Measurements from ENCODE around the gene OR10J4.
A peak's percentile ranks its signal among the peaks of the same experiment; 100 is the strongest.

OR10J4 gene

DNA sequence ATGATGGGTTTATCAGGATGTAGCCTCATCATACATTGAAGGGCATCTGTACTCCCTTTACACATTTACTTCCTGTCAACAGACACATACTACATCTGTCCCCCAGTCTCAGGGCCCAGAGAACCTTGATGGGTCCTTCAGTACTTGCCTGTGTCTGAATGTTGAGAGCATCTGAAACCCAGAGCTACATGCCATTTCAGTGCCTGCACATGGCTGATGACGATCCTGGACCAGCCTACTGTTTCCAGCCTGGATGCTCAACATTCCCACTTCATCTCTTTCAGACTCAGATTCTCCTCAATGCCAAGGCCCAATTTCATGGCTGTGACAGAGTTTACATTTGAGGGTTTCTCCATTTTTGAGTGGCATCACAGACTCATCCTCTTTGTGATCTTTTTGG, at the start of gene OR10J4:
TSS of gene OR10J4 (plus strand) at position 301 of the 400 bp plus-strand sequence.
- Histone ChIP-seq H3K27me3 (ENCODE audit: control insufficient read depth in 1 of 2, insufficient read depth in 2 of 2, low read length in 2 of 2) (no peaks in the 10 kb centered on the region), H3K36me3 (ENCODE audit: control insufficient read depth in 1 of 2, insufficient read depth in 2 of 2, low read length in 2 of 2) (no peaks in the 10 kb centered on the region), H3K9me3 (ENCODE audit: control insufficient read depth in 1 of 2, low read length in 2 of 2) (no peaks in the 10 kb centered on the region), H3K4me3 (ENCODE audit: low read depth in 1 of 2, low read length in 2 of 2) (no peak within 1 kb of the TSS), H3K4me1 (ENCODE audit: control insufficient read depth in 1 of 2, insufficient read depth in 2 of 2, low read length in 2 of 2) (peaks cover 0 to 11% of the 10 kb centered on the region in 2 donors), H3K9ac (ENCODE audit: low read depth in 1 of 2, low read length in 2 of 2) (no peak within 1 kb of the TSS), H3K27ac (ENCODE audit: low read depth, low read length) (no peak within 1 kb of the TSS)

GRCh38 chr1:159406821-159407220, 25.2 kb upstream of the OR10J4 start:
- H3K9ac ChIP-seq (ENCODE audit: low read depth in 1 of 2, low read length in 2 of 2): no peak overlapping the region
- H3K4me1 ChIP-seq (ENCODE audit: control insufficient read depth in 1 of 2, insufficient read depth in 2 of 2, low read length in 2 of 2): no peaks in the 10 kb centered on the region
- H3K4me3 ChIP-seq (ENCODE audit: low read depth in 1 of 2, low read length in 2 of 2): no peak overlapping the region
- no peaks in the 10 kb centered on the region for H3K9me3 ChIP-seq (ENCODE audit: control insufficient read depth in 1 of 2, low read length in 2 of 2)
- H3K36me3 ChIP-seq (ENCODE audit: control insufficient read depth in 1 of 2, insufficient read depth in 2 of 2, low read length in 2 of 2): no peaks in the 10 kb centered on the region
- no peak overlapping the region for H3K27ac ChIP-seq (ENCODE audit: low read depth, low read length)
- H3K27me3 ChIP-seq (ENCODE audit: control insufficient read depth in 1 of 2, insufficient read depth in 2 of 2, low read length in 2 of 2): no peaks in the 10 kb centered on the region

GRCh38 chr1:159408862-159409400, 23.1 kb upstream of the OR10J4 start:
- Histone ChIP-seq H3K9ac (ENCODE audit: low read depth in 1 of 2, low read length in 2 of 2) (no peak overlapping the region), H3K27me3 (ENCODE audit: control insufficient read depth in 1 of 2, insufficient read depth in 2 of 2, low read length in 2 of 2) (no peaks in the 10 kb centered on the region), H3K27ac (ENCODE audit: low read depth, low read length) (no peak overlapping the region), H3K4me1 (ENCODE audit: control insufficient read depth in 1 of 2, insufficient read depth in 2 of 2, low read length in 2 of 2) (no peaks in the 10 kb centered on the region), H3K4me3 (ENCODE audit: low read depth in 1 of 2, low read length in 2 of 2) (no peak overlapping the region), H3K9me3 (ENCODE audit: control insufficient read depth in 1 of 2, low read length in 2 of 2) (no peaks in the 10 kb centered on the region), H3K36me3 (ENCODE audit: control insufficient read depth in 1 of 2, insufficient read depth in 2 of 2, low read length in 2 of 2) (no peaks in the 10 kb centered on the region)

DNA sequence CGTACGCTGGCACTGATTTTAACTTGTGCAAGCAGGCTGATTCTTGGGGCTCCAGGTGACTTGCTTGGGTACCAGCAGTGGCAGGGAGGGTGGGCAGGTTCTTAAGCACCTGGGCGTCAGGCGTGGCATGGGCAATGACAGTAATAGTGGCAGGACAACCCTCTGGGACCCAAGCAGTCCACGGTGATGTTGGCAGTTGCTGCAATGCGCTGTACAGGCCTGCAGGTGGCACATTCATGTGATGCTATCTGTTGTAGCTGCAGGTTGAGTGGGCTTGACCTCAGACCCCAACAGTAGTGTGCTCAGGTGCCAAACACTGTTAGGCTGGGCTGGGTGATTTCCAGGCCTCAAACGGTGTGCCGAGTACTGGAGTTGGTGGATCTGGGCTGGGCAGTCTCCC, 10.2 kb upstream of the OR10J4 start:
- H3K4me3 ChIP-seq (ENCODE audit: low read depth in 1 of 2, low read length in 2 of 2): no peak overlapping the region
- H3K4me1 ChIP-seq (ENCODE audit: control insufficient read depth in 1 of 2, insufficient read depth in 2 of 2, low read length in 2 of 2): no peaks in the 10 kb centered on the region
- H3K9ac ChIP-seq (ENCODE audit: low read depth in 1 of 2, low read length in 2 of 2): no peak overlapping the region
- H3K36me3 ChIP-seq (ENCODE audit: control insufficient read depth in 1 of 2, insufficient read depth in 2 of 2, low read length in 2 of 2): no peaks in the 10 kb centered on the region
- no peak overlapping the region for H3K27ac ChIP-seq (ENCODE audit: low read depth, low read length)
- H3K9me3 ChIP-seq (ENCODE audit: control insufficient read depth in 1 of 2, low read length in 2 of 2): peaks cover 5 to 13% of the 10 kb centered on the region in 2 donors
- no peaks in the 10 kb centered on the region for H3K27me3 ChIP-seq (ENCODE audit: control insufficient read depth in 1 of 2, insufficient read depth in 2 of 2, low read length in 2 of 2)

- Histone ChIP-seq H3K9ac (ENCODE audit: low read depth in 1 of 2, low read length in 2 of 2) (no peak overlapping the region), H3K9me3 (ENCODE audit: control insufficient read depth in 1 of 2, low read length in 2 of 2) (no peaks in the 10 kb centered on the region)
Measured at GRCh38 chr1:159428536-159428935, 3.5 kb upstream of the OR10J4 start.

DNA sequence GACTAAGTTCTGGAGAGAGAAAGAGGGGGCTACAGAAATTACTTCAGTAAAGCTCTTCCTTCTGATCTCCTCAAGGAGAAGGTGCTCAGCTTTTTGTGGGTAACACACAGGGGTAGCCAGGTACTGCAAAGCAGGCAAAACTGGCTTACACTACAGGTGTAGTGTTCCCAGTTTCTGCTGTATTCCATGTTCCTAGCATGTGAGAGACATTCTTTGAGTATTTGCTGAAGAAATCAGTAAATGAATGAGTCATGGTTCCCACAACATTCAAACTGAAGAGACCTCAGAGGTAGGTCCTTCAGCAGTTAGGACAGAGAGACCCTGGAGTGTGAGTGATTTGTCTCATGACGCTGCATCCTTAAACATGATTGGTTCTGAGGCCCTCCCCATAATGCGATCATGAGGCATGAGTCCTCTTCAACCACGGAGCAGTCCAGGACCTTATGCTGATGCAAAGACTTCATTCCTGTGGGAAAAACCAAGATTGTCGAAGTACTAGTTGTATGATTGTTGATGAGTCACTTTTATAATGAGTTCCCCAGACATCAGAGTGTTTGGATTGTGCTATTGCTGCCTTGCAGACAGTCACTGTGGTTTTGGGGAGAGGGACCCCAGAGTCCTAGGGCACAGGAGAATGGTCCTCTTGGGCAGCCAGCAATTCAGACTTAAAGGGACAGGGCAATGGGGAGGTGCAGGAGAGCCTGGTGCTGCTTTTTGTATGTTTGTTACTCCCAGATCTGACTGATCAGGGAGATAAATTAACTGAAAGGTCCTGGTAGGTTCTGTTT, 2.7 kb upstream of the OR10J4 start:
- Histone ChIP-seq H3K36me3 (ENCODE audit: control insufficient read depth in 1 of 2, insufficient read depth in 2 of 2, low read length in 2 of 2) (no peaks in the 10 kb centered on the region), H3K27ac (ENCODE audit: low read depth, low read length) (no peak overlapping the region), H3K4me3 (ENCODE audit: low read depth in 1 of 2, low read length in 2 of 2) (peak overlapping the region in 1 of 2 donors; percentile 11), H3K9ac (ENCODE audit: low read depth in 1 of 2, low read length in 2 of 2) (no peak overlapping the region), H3K27me3 (ENCODE audit: control insufficient read depth in 1 of 2, insufficient read depth in 2 of 2, low read length in 2 of 2) (no peaks in the 10 kb centered on the region), H3K4me1 (ENCODE audit: control insufficient read depth in 1 of 2, insufficient read depth in 2 of 2, low read length in 2 of 2) (peaks cover 0 to 11% of the 10 kb centered on the region in 2 donors), H3K9me3 (ENCODE audit: control insufficient read depth in 1 of 2, low read length in 2 of 2) (no peaks in the 10 kb centered on the region)

More at GRCh38 chr1:159428536-159428935, 3.5 kb upstream of the OR10J4 start:
- Histone ChIP-seq H3K27ac (ENCODE audit: low read depth, low read length) (no peak overlapping the region), H3K27me3 (ENCODE audit: control insufficient read depth in 1 of 2, insufficient read depth in 2 of 2, low read length in 2 of 2) (no peaks in the 10 kb centered on the region), H3K4me1 (ENCODE audit: control insufficient read depth in 1 of 2, insufficient read depth in 2 of 2, low read length in 2 of 2) (peaks cover 0 to 11% of the 10 kb centered on the region in 2 donors), H3K36me3 (ENCODE audit: control insufficient read depth in 1 of 2, insufficient read depth in 2 of 2, low read length in 2 of 2) (no peaks in the 10 kb centered on the region), H3K4me3 (ENCODE audit: low read depth in 1 of 2, low read length in 2 of 2) (peak overlapping the region in 1 of 2 donors; percentile 11)

- Histone ChIP-seq H3K4me1 (ENCODE audit: control insufficient read depth in 1 of 2, insufficient read depth in 2 of 2, low read length in 2 of 2) (peaks cover 0 to 11% of the 10 kb centered on the region in 2 donors), H3K9ac (ENCODE audit: low read depth in 1 of 2, low read length in 2 of 2) (no peak overlapping the region), H3K9me3 (ENCODE audit: control insufficient read depth in 1 of 2, low read length in 2 of 2) (no peaks in the 10 kb centered on the region), H3K27me3 (ENCODE audit: control insufficient read depth in 1 of 2, insufficient read depth in 2 of 2, low read length in 2 of 2) (no peaks in the 10 kb centered on the region), H3K27ac (ENCODE audit: low read depth, low read length) (no peak overlapping the region), H3K4me3 (ENCODE audit: low read depth in 1 of 2, low read length in 2 of 2) (no peak overlapping the region), H3K36me3 (ENCODE audit: control insufficient read depth in 1 of 2, insufficient read depth in 2 of 2, low read length in 2 of 2) (no peaks in the 10 kb centered on the region)
Measured at GRCh38 chr1:159430985-159431384, 1.0 kb upstream of the OR10J4 start.

DNA sequence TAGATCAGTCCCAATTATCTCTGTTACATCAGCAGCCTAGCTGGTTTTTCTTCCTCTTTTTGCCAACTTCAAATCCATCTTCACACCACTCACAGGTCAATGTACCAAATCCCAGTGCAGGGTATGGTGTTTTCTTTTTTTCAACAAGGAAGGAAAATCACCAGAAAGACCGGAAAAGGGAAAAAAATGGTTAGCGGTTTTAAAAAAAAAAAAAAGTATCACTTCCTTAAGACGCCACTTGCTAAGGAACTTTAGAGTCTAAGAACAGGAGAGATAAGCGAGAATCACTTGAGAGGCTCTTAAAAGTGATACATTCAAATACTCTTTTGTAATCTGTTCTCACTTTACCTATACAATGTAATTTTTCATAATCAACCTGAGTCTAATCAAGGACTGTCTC, 4.5 kb downstream of the OR10J4 start:
- Histone ChIP-seq H3K9ac (ENCODE audit: low read depth in 1 of 2, low read length in 2 of 2) (no peak overlapping the region), H3K27ac (ENCODE audit: low read depth, low read length) (no peak overlapping the region), H3K4me1 (ENCODE audit: control insufficient read depth in 1 of 2, insufficient read depth in 2 of 2, low read length in 2 of 2) (no peaks in the 10 kb centered on the region), H3K27me3 (ENCODE audit: control insufficient read depth in 1 of 2, insufficient read depth in 2 of 2, low read length in 2 of 2) (no peaks in the 10 kb centered on the region), H3K36me3 (ENCODE audit: control insufficient read depth in 1 of 2, insufficient read depth in 2 of 2, low read length in 2 of 2) (no peaks in the 10 kb centered on the region), H3K4me3 (ENCODE audit: low read depth in 1 of 2, low read length in 2 of 2) (no peak overlapping the region), H3K9me3 (ENCODE audit: control insufficient read depth in 1 of 2, low read length in 2 of 2) (no peaks in the 10 kb centered on the region)

- H3K4me3 ChIP-seq (ENCODE audit: low read depth in 1 of 2, low read length in 2 of 2): no peak within 1 kb of the TSS
- no peaks in the 10 kb centered on the region for H3K9me3 ChIP-seq (ENCODE audit: control insufficient read depth in 1 of 2, low read length in 2 of 2)
- H3K27me3 ChIP-seq (ENCODE audit: control insufficient read depth in 1 of 2, insufficient read depth in 2 of 2, low read length in 2 of 2): no peaks in the 10 kb centered on the region
- no peaks in the 10 kb centered on the region for H3K36me3 ChIP-seq (ENCODE audit: control insufficient read depth in 1 of 2, insufficient read depth in 2 of 2, low read length in 2 of 2)
- H3K27ac ChIP-seq (ENCODE audit: low read depth, low read length): no peak within 1 kb of the TSS
- H3K9ac ChIP-seq (ENCODE audit: low read depth in 1 of 2, low read length in 2 of 2): no peak within 1 kb of the TSS
- H3K4me1 ChIP-seq (ENCODE audit: control insufficient read depth in 1 of 2, insufficient read depth in 2 of 2, low read length in 2 of 2): no peaks in the 10 kb centered on the region
Measured at GRCh38 chr1:159439422-159439821, 7.4 kb downstream of the OR10J4 start, which contains the start of gene OR10J1. OR10J1 (plus strand) TSS chr1:159439722; CDS start chr1:159439792, 70 bp downstream.

- no peaks in the 10 kb centered on the region for H3K36me3 ChIP-seq (ENCODE audit: control insufficient read depth in 1 of 2, insufficient read depth in 2 of 2, low read length in 2 of 2)
- H3K27ac ChIP-seq (ENCODE audit: low read depth, low read length): no peak overlapping the region
- H3K4me1 ChIP-seq (ENCODE audit: control insufficient read depth in 1 of 2, insufficient read depth in 2 of 2, low read length in 2 of 2): no peaks in the 10 kb centered on the region
- no peaks in the 10 kb centered on the region for H3K27me3 ChIP-seq (ENCODE audit: control insufficient read depth in 1 of 2, insufficient read depth in 2 of 2, low read length in 2 of 2)
- H3K9ac ChIP-seq (ENCODE audit: low read depth in 1 of 2, low read length in 2 of 2): no peak overlapping the region
- H3K9me3 ChIP-seq (ENCODE audit: control insufficient read depth in 1 of 2, low read length in 2 of 2): no peaks in the 10 kb centered on the region
- H3K4me3 ChIP-seq (ENCODE audit: low read depth in 1 of 2, low read length in 2 of 2): no peak overlapping the region
Measured at GRCh38 chr1:159441360-159441759, 9.4 kb downstream of the OR10J4 start.

Measured in duodenal mucosa (tissue), 2 donors.